Activated gamma-delta T cell treated with anti-CD3 and anti-CD28 coated beads, Interleukin-2, amount 50 U/mL, for 16 hours (primary cell): ENCODE measurements around the gene XPR1.
"Not testable (repeated sequence)": the region's sequence is repeated elsewhere in the genome, so short reads cannot be mapped to it uniquely, and the experiment has no call there.

Experiments used
- DNase-seq: peaks from one replicate; pipeline ENCODE4 v3.0.0-alpha.2; 2020; ENCODE audit warnings: low read depth

Gene XPR1

DNA sequence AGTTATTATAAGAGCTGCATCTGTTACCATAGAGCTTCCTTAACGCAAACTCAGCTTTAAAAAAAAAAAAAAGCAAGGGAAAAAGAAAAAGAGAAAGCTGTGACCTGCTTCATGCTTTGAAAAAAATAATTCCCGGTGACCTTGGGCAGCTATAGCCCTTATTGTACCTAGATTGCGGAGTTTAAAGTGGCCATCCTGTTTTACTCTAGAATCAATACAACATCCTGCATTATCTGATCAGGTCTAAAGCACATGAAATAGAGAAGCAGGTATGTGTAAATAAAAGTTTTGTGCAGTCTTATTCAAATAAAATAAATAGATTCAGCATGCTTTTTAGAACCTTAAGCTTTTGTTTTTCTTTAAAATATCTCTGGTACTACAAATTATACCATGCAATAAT lies 154.1 kb downstream of the XPR1 start:
- no peak for DNase-seq

DNA sequence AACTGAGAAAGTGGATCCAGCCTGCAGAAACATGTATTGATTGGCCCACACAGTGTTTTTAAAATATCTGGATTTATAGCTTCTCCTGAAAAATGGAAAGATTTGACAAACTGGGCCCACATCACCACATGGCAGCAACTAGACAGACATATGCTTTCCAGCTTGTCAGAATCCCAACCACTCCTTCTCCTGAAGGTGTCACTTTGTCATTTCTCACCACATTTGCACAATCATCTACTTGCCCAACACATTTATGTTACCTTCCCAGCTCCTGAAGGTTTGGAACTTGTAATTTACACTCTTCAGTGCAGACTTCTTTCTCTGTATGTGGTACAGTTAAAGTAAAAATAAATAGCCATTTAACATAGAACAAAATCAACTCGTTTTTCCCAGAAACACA lies 154.8 kb downstream of the XPR1 start:
- DNase-seq = no peak

DNA sequence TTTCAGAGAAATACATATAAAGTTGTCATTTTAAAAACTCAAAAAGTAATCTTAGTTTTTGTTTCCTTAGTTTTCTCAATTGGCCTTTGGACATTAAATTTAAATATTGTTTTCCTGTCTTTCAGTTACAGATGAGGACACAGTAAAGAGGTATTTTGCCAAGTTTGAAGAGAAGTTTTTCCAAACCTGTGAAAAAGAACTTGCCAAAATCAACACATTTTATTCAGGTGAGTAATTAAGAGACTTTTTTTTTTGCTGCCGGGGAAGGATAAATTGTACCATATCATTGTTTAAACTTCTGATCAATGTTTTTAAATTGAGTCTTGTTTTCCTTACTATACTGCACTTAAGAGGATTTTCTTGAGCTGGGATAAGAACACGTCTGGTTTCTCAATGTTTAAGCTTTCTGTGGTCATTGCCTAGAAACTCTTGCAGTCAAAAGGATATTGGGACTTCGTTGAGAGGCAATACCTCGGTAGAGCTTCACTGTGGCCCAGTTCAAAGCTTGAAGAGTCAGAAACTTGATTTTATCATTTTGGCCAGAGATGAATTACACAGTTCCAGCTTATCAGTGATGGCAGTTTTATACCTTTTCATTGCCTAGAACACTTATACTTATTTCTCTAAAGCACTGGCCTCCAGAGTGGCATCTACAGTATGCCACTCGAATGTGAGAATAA lies 155.9 kb downstream of the XPR1 start:
- no peak for DNase-seq

- no peak for DNase-seq
These were observed 157.6 kb downstream of the XPR1 start for GRCh38 chr1:180789460-180789859.

DNA sequence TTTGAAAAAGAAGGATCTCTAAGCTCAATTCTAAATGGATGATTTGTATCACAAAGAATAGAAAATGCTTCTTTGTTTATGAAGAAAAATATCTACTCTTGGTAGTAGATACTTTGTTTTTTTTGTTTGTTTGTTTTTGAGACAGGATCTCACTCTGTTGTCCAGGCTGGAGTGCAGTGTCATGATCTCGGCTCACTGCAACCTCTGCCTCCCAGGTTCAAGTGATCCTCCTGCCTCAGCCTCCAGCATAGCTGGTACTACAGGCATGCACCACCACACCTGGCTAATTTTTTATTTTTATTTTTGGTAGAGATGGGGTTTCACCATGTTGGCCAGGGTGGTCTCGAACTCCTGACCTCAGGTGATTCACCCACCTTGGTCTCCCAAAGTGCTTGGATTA lies 159.3 kb downstream of the XPR1 start:
- not testable (repeated sequence) for DNase-seq

DNA sequence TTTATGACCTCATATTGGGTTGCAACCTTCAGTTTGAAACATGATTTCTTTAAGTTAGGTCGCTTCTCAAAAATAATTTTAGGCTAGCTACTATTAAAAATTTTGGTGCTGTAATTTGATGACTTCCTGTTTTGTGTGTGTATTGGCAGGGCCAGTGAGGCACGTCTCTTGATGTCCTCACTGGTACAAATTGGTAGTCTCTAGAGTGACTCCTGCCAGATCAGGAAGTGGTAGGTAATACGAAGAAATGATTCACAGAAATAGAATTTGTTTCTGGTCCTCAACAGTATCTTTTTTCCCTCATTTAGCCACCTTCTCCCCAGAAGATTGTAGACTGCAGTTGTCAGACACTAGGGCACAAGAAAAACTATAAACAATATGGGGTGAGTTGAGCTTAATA lies 160.0 kb downstream of the XPR1 start:
- no peak for DNase-seq

- no peak for DNase-seq
These were observed 161.6 kb downstream of the XPR1 start for GRCh38 chr1:180793451-180793850.

DNA sequence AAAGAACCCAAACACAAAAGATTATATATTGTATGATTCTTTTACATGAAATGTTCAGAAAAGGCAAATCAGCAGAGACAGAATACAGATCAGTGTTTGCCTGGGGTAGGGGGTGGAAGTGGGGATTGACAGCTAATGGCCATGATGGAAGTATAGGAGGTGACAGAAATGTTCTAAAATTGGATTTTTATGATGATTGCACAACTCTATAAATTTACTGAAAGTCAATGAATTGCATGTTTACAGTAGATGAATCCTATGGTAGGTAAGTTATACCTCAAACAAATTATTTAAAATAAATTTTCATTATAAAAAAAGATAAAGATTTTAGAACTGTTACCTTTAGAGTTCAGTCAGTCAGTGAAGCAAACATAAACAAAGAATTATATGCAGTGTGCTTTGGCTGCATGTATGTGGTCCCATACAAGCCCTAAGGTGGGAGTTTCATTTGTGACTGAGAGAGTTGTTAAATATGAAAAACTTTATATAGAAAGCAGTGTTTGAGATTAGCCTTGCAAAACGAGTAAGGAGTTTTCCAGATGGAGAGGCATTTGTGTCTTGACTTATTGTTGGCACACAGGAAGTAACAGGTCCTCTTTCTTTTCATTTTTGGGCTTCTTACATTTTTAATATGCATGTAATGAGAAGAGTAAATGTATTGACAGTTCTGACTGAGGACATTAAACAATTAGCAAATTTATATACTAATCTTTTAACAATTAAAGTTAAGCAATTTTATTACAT lies 165.2 kb downstream of the XPR1 start:
- DNase-seq = no peak

DNA sequence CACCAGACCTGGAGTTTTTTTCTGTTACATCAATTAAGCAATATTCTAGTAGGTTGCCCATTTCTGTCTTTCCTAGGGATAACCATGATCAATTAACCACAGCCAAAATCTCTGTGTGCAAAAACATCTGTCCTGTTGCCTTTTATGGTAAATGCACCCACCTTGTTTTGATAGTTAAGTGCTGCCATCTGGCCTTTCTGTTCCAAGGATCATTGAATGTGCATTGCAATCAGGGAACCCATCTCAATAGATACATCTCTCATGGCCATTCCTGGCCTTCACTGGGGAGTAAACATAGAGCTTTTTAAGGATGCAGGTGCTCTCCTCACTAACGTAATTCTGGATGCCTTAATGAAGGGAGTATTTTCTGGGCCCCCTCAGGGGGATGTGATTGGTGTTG lies 169.1 kb downstream of the XPR1 start:
- no peak for DNase-seq

DNA sequence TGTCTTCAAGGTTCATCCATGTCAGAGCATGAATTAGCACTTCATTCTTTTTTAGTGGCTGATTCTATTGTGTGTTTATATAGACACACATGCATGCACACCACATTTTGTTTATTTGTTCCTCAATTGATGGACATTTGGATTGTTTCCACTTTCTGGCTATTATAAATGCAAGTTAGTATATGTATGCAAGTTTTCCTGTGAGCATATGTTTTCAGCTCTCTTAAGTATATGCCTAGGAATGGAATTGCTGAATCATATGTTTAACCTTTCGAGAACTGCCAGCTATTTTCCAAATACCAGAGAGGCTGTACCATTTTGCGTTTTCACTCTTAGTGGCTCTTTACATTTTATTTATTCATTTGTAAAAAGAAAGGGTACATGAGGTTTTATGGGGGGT lies 171.0 kb downstream of the XPR1 start:
- no peak for DNase-seq

DNA sequence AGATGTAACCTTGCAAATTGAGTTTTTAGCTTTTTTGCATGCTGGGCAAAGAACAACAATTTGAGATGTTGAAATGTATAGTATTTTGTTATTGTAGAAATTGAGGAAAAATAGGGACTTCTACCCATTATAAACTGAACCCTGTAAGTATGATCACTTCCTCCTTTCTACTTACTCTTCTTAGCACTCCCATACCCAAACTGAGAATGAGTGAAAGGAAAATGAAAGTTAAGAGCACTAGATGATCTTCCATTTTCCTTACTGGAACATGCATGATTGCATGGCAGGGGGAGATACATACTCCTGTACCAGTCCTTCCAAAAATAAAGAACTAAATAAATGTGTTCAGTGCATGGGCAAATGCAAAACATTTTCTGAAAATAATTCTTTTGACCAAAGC lies 173.5 kb downstream of the XPR1 start:
- no peak for DNase-seq

DNA sequence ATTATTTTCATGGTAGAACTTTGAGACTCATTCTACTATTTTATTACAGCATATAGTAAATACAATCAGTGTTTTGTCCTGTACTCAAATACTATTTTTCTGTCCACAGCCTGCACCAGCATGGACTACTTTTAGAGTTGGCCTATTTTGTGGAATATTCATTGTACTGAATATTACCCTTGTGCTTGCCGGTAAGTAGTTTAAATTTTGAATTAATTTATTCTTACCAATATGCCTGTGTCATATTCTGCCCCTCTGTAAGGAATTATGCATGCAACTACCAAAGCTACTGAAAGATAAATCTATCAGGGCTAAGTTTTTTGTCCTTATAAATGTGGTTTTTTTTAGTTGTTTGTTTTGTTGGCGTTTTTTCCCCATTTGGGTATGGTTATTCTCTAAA lies 179.5 kb downstream of the XPR1 start:
- no peak for DNase-seq

DNA sequence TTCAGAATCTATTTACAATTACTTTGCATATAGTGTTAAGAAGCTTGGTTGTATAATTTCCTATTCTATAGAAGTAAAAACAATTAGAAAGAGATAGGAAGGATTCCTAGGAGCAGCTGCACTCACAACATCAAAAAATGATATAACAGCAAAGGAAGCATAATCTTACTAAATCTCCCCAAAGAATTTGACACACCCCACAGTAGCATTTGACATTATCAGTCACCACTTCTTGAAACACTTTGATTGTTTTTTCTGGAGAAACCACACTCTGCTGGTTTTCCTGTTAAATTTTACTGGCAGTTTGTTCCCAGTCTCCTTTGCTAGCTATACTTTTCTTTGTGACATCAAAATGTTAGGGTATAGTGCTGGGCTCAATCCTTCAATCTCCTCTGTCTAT lies 180.1 kb downstream of the XPR1 start:
- DNase-seq = no peak

GRCh38 chr1:180814258-180814657 lies 182.4 kb downstream of the XPR1 start:
- DNase-seq = no peak

- DNase-seq = no peak
These were observed 183.4 kb downstream of the XPR1 start for GRCh38 chr1:180815188-180815587.

DNA sequence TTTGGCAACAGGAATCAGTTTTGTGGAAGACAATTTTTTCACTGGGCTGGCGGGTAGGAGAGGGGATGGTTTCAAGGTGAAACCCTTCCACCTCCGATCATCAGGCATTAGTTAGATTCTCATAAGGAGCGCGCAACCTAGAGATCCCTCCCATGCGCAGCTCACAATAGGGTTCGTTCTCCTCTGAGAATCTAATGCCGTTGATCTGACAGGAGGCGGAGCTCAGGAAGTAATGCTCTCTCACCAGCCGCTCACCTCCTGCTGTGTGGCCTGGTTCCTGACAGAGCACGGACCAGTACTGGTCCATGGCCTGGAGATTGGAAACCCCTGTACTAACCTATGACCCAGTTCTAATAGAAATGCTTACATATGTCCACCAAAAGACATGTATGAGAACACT lies 184.3 kb downstream of the XPR1 start:
- no peak for DNase-seq

- DNase-seq = no peak
These were observed 190.1 kb downstream of the XPR1 start for GRCh38 chr1:180821970-180822369.

DNA sequence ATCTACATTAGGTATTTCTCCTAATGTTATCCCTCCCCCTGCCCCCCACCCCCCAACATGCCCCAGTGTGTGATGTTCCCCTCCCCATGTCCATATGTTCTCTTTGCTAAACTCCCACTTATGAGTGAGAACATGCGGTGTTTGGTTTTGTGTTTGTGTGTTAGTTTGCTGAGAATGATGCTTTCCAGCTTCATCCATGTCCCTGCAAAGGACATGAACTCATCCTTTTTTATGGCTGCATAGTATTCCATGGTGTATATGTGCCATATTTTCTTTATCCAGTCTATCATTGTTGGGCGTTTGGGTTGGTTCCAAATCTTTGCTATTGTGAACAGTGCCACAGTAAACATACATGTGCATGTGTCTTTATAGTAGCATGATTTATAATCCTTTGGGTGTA lies 199.7 kb downstream of the XPR1 start:
- DNase-seq = not testable (repeated sequence)

GRCh38 chr1:180833180-180833579 lies 201.4 kb downstream of the XPR1 start:
- DNase-seq = not testable (repeated sequence)

DNA sequence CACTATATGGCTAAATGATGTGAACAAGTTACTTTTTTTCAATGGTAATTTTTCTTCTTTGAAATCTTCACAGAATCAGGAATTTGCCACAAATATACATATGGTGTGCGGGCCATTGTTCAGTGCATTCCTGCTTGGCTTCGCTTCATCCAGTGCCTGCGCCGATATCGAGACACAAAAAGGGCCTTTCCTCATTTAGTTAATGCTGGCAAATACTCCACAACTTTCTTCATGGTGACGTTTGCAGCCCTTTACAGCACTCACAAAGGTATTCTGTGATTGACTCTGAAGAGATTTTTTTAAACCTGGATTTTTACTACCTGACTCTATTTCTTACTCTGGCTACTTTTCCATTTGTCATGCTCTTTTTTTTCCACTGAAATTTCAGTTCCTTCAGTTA lies 204.6 kb downstream of the XPR1 start:
- DNase-seq = no peak

DNA sequence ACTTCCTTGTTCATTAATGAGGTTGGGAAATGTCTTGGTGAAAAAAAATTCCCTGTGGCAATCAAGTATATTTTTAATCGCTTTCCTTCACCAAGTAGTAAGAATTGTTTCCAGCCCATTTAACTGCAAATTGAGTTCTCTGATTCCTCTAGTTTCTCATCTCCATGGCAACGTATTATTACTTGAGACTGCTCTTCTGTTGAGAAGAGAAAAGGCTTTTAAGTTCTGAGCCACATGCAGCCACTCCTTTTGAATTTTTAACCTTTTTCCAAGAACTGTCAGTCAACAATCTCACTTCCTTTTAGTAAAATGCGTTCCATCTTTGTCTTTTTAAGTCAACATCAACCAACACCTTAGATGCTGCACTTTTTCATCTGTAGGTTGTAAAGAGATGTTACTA lies 205.2 kb downstream of the XPR1 start:
- no peak for DNase-seq

DNA sequence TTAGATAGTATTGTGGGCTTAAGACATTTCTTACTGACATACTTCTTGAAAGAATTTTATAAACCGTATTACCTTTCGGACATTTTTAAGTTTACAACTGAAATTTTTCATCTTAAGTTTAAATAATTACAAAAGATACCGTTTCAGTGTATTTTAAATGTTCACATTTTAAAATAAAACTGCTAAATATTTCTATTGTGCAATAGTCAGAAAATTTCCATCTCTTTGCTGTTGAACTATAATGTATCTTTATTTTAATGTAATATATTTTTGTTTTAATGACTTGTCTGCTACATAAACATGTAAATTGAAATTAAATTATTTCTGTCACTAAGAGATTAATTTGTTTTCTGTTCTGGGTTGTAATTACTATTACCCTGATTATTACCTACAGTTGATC lies 206.7 kb downstream of the XPR1 start:
- DNase-seq = no peak

GRCh38 chr1:180839547-180839946 lies 207.7 kb downstream of the XPR1 start:
- no peak for DNase-seq

DNA sequence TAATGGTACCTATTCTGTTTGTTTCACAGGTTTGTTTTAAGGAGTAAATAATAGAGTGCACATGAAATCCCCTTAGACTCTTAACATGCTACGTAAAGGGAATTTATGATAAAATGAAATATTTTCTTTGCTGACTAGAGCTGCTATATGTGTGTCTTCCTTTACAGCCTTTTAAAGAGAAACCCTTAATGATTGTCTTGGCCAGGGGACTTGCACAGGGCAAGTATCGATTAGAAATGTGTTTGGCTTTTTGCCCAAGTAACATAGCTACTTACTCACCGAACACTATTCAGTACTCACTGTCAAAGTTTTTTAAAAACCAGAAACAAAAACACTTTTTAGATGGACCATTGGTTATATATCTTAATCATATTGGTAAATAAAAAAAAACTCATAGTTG lies 209.6 kb downstream of the XPR1 start:
- DNase-seq = no peak
